Panc1 (cell line): ENCODE data around the gene WRAP73. TPM values are rescaled to one million over a fixed set of nuclear protein-coding genes. Genes with fewer than 3 reads are reported as not detected.

Experiments
- ATAC-seq: fragments of 200-7000 bp; cut with Tn5 transposase; 2 replicates; pipeline ENCODE4 v1.9.1; 2020; ENCODE audit warnings: mild to moderate bottlenecking, moderate library complexity
- BruUV-seq: library from RNA; stranded (reverse); fragments of 400-500 nt; replicated peaks from 2 replicates; lab custom pipeline; 2021; lab: Mats Ljungman, UMichigan
- CTCF ChIA-PET: fragments of 300-600 bp; sonication (Branson Sonifier 250); formaldehyde crosslinking; loops from one replicate; lab custom pipeline; 2022; ENCODE audit warnings: antibody characterized with exemption; lab: Charles Lee
- POLR2A ChIA-PET: fragments of 300-600 bp; sonication (Branson Sonifier 250); formaldehyde crosslinking; loops from one replicate; lab custom pipeline; 2022; ENCODE audit warnings: antibody characterized with exemption; lab: Charles Lee
- DNase-seq: peaks from one replicate; pipeline ENCODE4 v3.0.0-alpha.2; 2010; ENCODE audit warnings: low read depth, low spot score
- H3K27ac ChIP-seq: 2 replicates; pipeline ENCODE4 v1.5.1; 2011; ENCODE audit warnings: mild to moderate bottlenecking, low read length, inconsistent platforms
- H3K27me3 ChIP-seq: fragments of 200-500 bp; sonication (Bioruptor generic); 2 replicates; pipeline ENCODE4 v1.6.0; 2014; ENCODE audit warnings: low read length, inconsistent platforms; ENCODE audit not compliant: control insufficient read depth, insufficient read depth
- H3K36me3 ChIP-seq: fragments of 200-500 bp; sonication (Bioruptor generic); 2 replicates; pipeline ENCODE4 v1.5.1; 2014; ENCODE audit warnings: inconsistent platforms, mild to moderate bottlenecking, low read length, moderate library complexity; ENCODE audit not compliant: control insufficient read depth, insufficient read depth
- H3K4me1 ChIP-seq: 2 replicates; pipeline ENCODE4 v1.5.1; 2011; ENCODE audit warnings: inconsistent platforms, mild to moderate bottlenecking, low read length, moderate library complexity; ENCODE audit not compliant: control insufficient read depth, insufficient read depth
- H3K4me3 ChIP-seq, 2 experiments: 2 replicates each; pipeline ENCODE4 v1.5.1; 2011 to 2012; ENCODE audit warnings: low read depth in 2 of 2, low read length in 2 of 2, mild to moderate bottlenecking in 2 of 2, inconsistent platforms in 1 of 2, moderate library complexity in 1 of 2
- H3K9me3 ChIP-seq: fragments of 200-500 bp; sonication (Bioruptor generic); 2 replicates; pipeline ENCODE4 v1.5.1; 2014; ENCODE audit warnings: low read depth, mild to moderate bottlenecking, inconsistent platforms, low read length, moderate library complexity; ENCODE audit not compliant: control insufficient read depth, insufficient read depth
- CTCF ChIP-seq: fragments of 450-650 bp; IDR thresholded peaks from 2 replicates; pipeline ENCODE4 v1.5.1; 2017; ENCODE audit warnings: mild to moderate bottlenecking
- POLR2AphosphoS5 ChIP-seq: IDR thresholded peaks from 2 replicates; pipeline ENCODE4 v1.6.1; 2012; ENCODE audit warnings: mild to moderate bottlenecking, low read depth, low read length, moderate library complexity
- REST ChIP-seq, 2 experiments: IDR thresholded peaks; 2 replicates each; pipeline ENCODE4 v1.6.1; 2011 to 2012; ENCODE audit warnings: low read depth in 2 of 2, control low read depth in 1 of 2, low read length in 1 of 2, mild to moderate bottlenecking in 1 of 2, moderate library complexity in 1 of 2; ENCODE audit not compliant: insufficient read depth in 1 of 2
- SIN3A ChIP-seq: IDR thresholded peaks from 2 replicates; pipeline ENCODE4 v1.6.1; 2012; ENCODE audit warnings: low read depth, mild to moderate bottlenecking, low read length, moderate library complexity, borderline replicate concordance; ENCODE audit not compliant: insufficient read depth
- TCF7L2 ChIP-seq: IDR thresholded peaks from 2 replicates; pipeline ENCODE4 v1.6.1; 2011; ENCODE audit warnings: mild to moderate bottlenecking, low read depth, low read length, inconsistent platforms
- in situ Hi-C: cut with HindIII; loops from 2 replicates; pipeline ENCODE4 v1.10.0; 2016; ENCODE audit warnings: low sequenced_read_pairs, low pct_unique_long_range_greater_than_20kb
- intact Hi-C: fragments of 100-400 bp; cut with micrococcal nuclease; formaldehyde crosslinking; loops from one replicate; pipeline ENCODE4 v1.10.0; 2022; ENCODE audit not compliant: unreplicated experiment
- total RNA-seq: library from RNA; stranded (reverse); gene quantifications from one replicate; pipeline ENCODE4 v1.2.1, GENCODE V29; 2021; ENCODE audit not compliant: unreplicated experiment

Gene WRAP73
- total RNA-seq, 1 experiment from 2014 or later: 27.1 TPM

GRCh38 chr1:3590951-3591865, 58.7 kb downstream of the WRAP73 start:
- in situ Hi-C loops: no loop called here
- Histone ChIP-seq H3K36me3 (no peaks in the 10 kb centered on the region), H3K27me3 (no peaks in the 10 kb centered on the region), H3K4me1 (peaks cover 8% of the 10 kb centered on the region), H3K4me3 (no peak overlapping the region), H3K9me3 (no peaks in the 10 kb centered on the region), H3K27ac (no peak overlapping the region)
- BruUV-seq: no TSS peak
- ATAC-seq (no peak), DNase-seq (no peak)
- ChIA-PET CTCF (interaction anchor here (0.6 kb wide), 2 partner anchors 18 to 793 kb away, joined by 3 read pairs; no protein-coding TSS in a partner anchor), POLR2A (no interaction called here)
- TF ChIP-seq CTCF: no peak
- TF ChIP-seq REST (IDR thresholded peaks at IDR 0.05; ENCODE audit: insufficient read depth in 1 of 2, low read depth in 2 of 2, low read length in 1 of 2): no peak
- TF ChIP-seq TCF7L2: no peak
- TF ChIP-seq POLR2AphosphoS5: no peak
- no peak for TF ChIP-seq SIN3A
- intact Hi-C loops: no loop called here

- ChIA-PET CTCF (no interaction called here), POLR2A (no interaction called here)
- TF ChIP-seq TCF7L2: no peak
- no peak for TF ChIP-seq SIN3A
- no peak for TF ChIP-seq CTCF
- TF ChIP-seq REST (IDR thresholded peaks at IDR 0.05; ENCODE audit: insufficient read depth in 1 of 2, low read depth in 2 of 2, low read length in 1 of 2): no peak
- TF ChIP-seq POLR2AphosphoS5: no peak
- H3K4me3 ChIP-seq: no peak overlapping the region
- H3K9me3 ChIP-seq: no peaks in the 10 kb centered on the region
- no peak overlapping the region for H3K27ac ChIP-seq
- peaks cover 8% of the 10 kb centered on the region for H3K4me1 ChIP-seq
- intact Hi-C loops (no loop called here), in situ Hi-C loops (no loop called here)
- DNase-seq (no peak), ATAC-seq (no peak)
- no peaks in the 10 kb centered on the region for H3K27me3 ChIP-seq
- no TSS peak for BruUV-seq
- no peaks in the 10 kb centered on the region for H3K36me3 ChIP-seq
Observed at GRCh38 chr1:3590139-3590763, 59.7 kb downstream of the WRAP73 start.
